ENCODE measurements around the gene MSMB.

MSMB gene

GRCh38 chr10:46077141-46077554, 31.1 kb upstream of the MSMB start:
- no peak overlapping the region for H3K27ac ChIP-seq
- no peak overlapping the region for H2AFZ ChIP-seq (ENCODE audit: low read depth)

GRCh38 chr10:46075869-46076268, 29.8 kb upstream of the MSMB start:
- Histone ChIP-seq H3K9ac (no peak overlapping the region), H3K27me3 (ENCODE audit: insufficient read depth, low read depth) (no peaks in the 10 kb centered on the region), H3K4me3 (IDR thresholded peaks at IDR 0.05; ENCODE audit: insufficient read depth, low read depth, low read length) (no peak overlapping the region), H3K36me3 (ENCODE audit: insufficient read depth) (no peaks in the 10 kb centered on the region), H2AFZ (ENCODE audit: low read depth) (no peak overlapping the region), H3K4me2 (no peak overlapping the region), H3K27ac (no peak overlapping the region), H3K79me2 (ENCODE audit: insufficient read depth, low read depth) (no peaks in the 10 kb centered on the region), H3K4me1 (ENCODE audit: low read depth, poor library complexity, severe bottlenecking) (no peaks in the 10 kb centered on the region), H4K20me1 (ENCODE audit: insufficient read depth) (no peaks in the 10 kb centered on the region)
- TF ChIP-seq CTCF (conservative IDR thresholded peaks at IDR 0.05; ENCODE audit: low read depth, low read length) = no peak

More at GRCh38 chr10:46077141-46077554, 31.1 kb upstream of the MSMB start:
- H3K79me2 ChIP-seq (ENCODE audit: insufficient read depth, low read depth) = no peaks in the 10 kb centered on the region
- no peak overlapping the region for H3K4me2 ChIP-seq
- no peak overlapping the region for H3K4me3 ChIP-seq (IDR thresholded peaks at IDR 0.05; ENCODE audit: insufficient read depth, low read depth, low read length)
- no peaks in the 10 kb centered on the region for H3K4me1 ChIP-seq (ENCODE audit: low read depth, poor library complexity, severe bottlenecking)
- no peak for TF ChIP-seq CTCF (conservative IDR thresholded peaks at IDR 0.05; ENCODE audit: low read depth, low read length)
- no peaks in the 10 kb centered on the region for H3K36me3 ChIP-seq (ENCODE audit: insufficient read depth)
- H3K9ac ChIP-seq = no peak overlapping the region
- H4K20me1 ChIP-seq (ENCODE audit: insufficient read depth) = no peaks in the 10 kb centered on the region
- H3K27me3 ChIP-seq (ENCODE audit: insufficient read depth, low read depth) = no peaks in the 10 kb centered on the region

GRCh38 chr10:46074196-46074946, 28.3 kb upstream of the MSMB start:
- Histone ChIP-seq H3K4me1 (ENCODE audit: low read depth, poor library complexity, severe bottlenecking) (no peaks in the 10 kb centered on the region), H3K36me3 (ENCODE audit: insufficient read depth) (no peaks in the 10 kb centered on the region)

GRCh38 chr10:46073564-46073963, 27.5 kb upstream of the MSMB start:
- Histone ChIP-seq H3K79me2 (ENCODE audit: insufficient read depth, low read depth) (no peaks in the 10 kb centered on the region), H4K20me1 (ENCODE audit: insufficient read depth) (no peaks in the 10 kb centered on the region), H3K27me3 (ENCODE audit: insufficient read depth, low read depth) (no peaks in the 10 kb centered on the region), H3K4me3 (IDR thresholded peaks at IDR 0.05; ENCODE audit: insufficient read depth, low read depth, low read length) (no peak overlapping the region), H3K4me2 (no peak overlapping the region), H3K27ac (no peak overlapping the region), H2AFZ (ENCODE audit: low read depth) (no peak overlapping the region), H3K9ac (no peak overlapping the region), H3K36me3 (ENCODE audit: insufficient read depth) (no peaks in the 10 kb centered on the region), H3K4me1 (ENCODE audit: low read depth, poor library complexity, severe bottlenecking) (no peaks in the 10 kb centered on the region)
- TF ChIP-seq CTCF (conservative IDR thresholded peaks at IDR 0.05; ENCODE audit: low read depth, low read length) = no peak

More at GRCh38 chr10:46074196-46074946, 28.3 kb upstream of the MSMB start:
- H4K20me1 ChIP-seq (ENCODE audit: insufficient read depth) = no peaks in the 10 kb centered on the region
- no peak overlapping the region for H3K9ac ChIP-seq
- no peaks in the 10 kb centered on the region for H3K27me3 ChIP-seq (ENCODE audit: insufficient read depth, low read depth)
- no peak overlapping the region for H3K4me3 ChIP-seq (IDR thresholded peaks at IDR 0.05; ENCODE audit: insufficient read depth, low read depth, low read length)
- no peak for TF ChIP-seq CTCF (conservative IDR thresholded peaks at IDR 0.05; ENCODE audit: low read depth, low read length)
- H2AFZ ChIP-seq (ENCODE audit: low read depth) = no peak overlapping the region
- no peak overlapping the region for H3K27ac ChIP-seq
- no peaks in the 10 kb centered on the region for H3K79me2 ChIP-seq (ENCODE audit: insufficient read depth, low read depth)
- H3K4me2 ChIP-seq = no peak overlapping the region

Data from KMS-11 (cell line).